SKM-1 (cell line): ENCODE measurements around the gene MCAM.

Source experiments
- DNase-seq: peaks from one replicate; lab custom pipeline; 2025; ENCODE audit not compliant: unreplicated experiment; lab: John Stamatoyannopoulos, UW

Gene MCAM

DNA sequence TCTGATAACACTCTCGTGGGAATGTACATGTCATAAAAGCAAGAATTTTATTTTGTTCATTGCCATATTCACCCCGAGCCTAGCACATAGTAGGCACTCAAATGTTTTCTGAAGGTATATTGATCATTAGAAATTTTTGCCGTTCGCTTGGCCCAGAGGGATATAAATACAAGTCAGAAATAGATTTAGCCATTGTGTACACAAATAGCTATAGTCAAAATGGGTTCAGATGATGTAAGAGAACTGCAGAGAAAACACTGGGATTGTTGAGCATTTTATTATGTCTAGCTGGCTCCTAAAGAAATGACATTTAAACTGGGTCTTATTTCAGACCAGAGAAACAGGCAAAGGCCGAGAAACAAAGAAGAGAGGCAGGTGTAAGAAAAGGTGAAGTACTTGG, 49.3 kb downstream of the MCAM start:
- DNase-seq, result no peak

DNA sequence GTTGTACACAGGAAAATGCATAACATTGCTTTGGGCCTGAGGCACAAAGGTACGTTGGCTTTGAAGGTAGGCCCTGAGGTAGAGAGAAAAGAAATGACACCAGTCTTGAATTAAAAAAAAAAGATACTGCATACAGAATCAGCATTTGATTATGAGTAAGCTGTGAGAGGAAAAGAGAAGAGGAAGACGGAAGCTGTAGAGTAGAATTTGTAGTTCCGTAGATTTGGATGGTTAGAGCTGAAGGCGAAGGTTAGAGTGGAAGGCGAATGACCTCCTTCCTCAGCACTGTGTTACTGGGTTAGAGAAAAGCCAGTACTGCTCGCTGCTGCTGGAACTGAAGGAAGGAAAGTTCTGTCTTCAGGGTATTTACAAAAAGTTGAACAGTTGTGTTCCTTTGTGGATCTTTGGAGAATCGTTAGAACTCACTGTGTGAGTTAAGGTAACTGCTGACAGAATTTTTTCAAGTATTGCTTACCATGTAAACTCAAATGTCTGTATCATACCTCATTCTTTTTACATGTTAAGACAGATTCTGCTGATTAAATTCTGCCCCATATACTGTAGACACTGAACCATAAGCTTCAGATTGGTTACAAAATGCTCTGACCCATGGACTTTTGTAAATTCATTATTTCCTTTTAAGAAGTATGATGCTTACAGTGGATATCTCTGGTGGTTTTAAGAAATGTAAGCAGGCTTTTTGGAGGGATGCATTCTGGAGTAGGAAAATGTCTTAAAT, 50.2 kb downstream of the MCAM start:
- DNase-seq, result no peak

DNA sequence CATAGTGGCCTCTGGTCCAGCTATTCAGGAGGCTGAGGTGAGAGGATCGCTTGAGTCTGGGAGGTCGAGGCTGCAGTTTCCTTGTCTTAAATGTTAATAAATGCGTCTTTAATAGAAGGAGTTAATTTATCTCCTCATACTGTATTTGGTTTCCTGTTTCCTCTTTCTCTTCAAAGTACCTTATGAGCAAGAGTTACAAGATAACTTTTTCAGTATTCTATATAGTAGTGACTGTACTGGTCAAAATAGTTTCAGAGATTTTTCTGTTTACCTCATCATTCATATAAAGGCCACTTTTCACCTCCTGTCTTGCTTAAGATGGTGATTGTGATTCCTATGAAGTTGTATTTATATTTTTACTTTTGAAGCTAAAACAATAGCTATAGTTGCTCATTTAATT, 50.9 kb downstream of the MCAM start:
- DNase-seq, result no peak

DNA sequence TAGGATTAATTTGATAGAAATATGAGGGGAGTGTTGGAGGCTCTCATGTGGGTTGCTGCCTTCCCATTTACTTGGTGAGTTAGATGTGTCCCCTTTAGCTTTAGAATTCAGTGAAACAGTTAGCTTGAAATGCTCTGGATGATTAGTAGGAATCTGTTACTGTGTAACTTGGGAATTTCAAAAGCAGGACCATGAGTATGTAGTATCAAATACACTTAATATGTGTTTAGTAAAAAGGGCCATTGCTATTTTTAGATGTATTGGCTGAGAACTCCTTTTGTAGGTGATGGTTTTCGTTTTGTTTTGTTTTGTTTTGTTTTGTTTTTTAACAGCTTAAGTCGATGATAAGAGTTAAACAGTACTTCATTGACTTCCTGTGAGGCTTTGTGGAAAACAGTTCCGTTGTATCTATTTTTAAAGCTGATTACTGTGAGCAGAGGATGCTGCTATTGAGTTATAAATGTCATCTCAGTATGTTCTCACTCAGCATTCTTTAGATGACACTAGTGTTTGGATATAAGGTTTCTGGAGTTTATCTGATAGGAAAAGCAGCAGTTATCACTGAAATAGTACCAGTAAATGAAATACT, 53.5 kb downstream of the MCAM start:
- no peak for DNase-seq

DNA sequence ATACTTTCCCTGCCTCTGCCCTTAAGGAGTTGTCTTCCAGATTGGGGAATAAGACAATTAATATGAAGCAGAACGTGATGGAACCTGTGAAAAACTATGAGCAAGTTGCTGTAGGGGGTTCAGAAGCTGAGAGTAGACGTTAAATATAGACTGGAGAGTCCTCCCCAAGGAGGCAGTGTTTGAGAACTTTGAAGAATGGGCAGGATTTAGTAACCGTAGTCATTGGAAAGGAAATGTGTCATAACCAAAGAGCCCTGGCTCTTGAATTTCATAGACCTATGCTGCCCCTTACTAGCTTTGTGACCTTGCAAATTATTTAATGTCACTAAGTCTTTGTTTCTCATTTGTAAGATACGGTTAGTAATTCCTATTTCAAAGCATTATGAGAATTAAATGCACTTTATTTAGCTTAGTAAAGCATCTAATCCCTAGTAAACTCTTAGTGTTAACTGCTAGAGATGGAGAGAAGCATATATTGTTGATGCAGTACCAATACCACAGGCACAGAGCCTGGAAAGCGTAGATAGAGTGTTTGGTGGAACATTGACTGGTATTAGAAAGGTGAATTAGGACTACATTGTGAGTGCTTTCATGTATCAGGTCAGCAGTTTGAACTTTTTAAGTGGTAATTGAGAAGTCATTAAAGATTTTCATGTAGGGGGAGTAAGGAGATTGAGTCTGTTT, 54.1 kb downstream of the MCAM start:
- DNase-seq, result no peak

DNA sequence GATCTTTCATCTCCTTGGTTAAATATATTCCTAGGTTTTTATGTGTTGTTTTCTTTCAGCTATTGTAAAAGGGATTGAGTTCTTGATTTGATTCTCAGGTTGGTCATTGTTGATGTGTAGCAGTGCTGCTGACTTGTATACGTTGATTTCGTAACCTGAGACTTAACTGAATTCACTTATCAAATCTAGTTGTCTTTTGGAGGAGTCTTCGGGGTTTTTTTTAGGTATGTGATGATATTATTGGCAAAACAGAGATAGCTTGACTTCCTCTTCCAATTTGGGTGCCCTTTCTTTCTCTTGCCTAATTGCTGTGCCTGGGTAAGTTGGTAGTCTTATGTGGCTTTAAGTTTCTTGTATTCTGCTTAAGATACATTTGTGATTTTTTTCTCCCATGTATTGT, 57.9 kb downstream of the MCAM start:
- DNase-seq, result no peak
